GOT3 (cell line): ENCODE data around the gene CA10.

Source experiments
- DNase-seq: peaks from one replicate; lab custom pipeline; 2025; ENCODE audit warnings: mixed read lengths; lab: John Stamatoyannopoulos, UW

CA10 gene

GRCh38 chr17:51677875-51678274 is 480.6 kb downstream of the CA10 start:
- no peak for DNase-seq

- no peak for DNase-seq
Observed at GRCh38 chr17:51676691-51677487, 481.6 kb downstream of the CA10 start.

GRCh38 chr17:51674579-51675255 is 483.8 kb downstream of the CA10 start:
- DNase-seq = no peak

- DNase-seq = no peak
Observed at GRCh38 chr17:51673070-51673469, 485.4 kb downstream of the CA10 start.

GRCh38 chr17:51672065-51672464 is 486.4 kb downstream of the CA10 start:
- DNase-seq = no peak

GRCh38 chr17:51670899-51671298 is 487.6 kb downstream of the CA10 start:
- no peak for DNase-seq

DNA sequence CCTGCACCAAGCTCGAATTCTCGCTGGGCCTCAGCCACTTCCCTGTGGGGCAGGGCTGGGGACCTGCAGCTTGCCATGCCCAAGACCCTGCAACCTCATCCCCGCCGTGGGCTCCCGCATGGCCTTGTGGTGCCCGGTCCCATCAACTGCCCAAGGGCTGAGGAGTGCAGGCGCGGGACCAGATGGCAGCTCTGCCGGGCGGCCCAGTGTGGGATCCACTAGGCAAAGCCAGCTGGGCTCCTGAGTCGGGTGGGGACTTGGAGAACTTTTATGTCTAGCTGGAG is 489.6 kb downstream of the CA10 start:
- DNase-seq = no peak

GRCh38 chr17:51668155-51668962 is 490.2 kb downstream of the CA10 start:
- no peak for DNase-seq

DNA sequence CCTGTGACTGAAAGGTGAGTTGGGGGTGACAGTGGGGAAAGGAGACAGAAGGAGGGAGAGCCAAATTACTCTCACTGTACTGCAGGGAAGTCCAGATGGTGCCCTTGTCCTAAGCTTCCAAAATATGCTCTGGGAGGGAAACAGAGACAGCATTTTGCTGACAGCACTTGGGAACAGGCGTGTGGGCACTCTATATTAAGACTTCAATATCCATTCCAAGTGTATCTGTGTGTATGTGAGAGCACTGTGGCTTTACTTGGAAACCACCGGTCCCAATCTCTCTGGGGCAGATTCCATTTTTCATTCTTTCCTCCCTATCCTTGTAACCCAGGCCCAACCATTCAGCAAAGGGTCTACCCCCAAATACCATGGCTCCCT is 490.8 kb downstream of the CA10 start:
- DNase-seq = no peak

DNA sequence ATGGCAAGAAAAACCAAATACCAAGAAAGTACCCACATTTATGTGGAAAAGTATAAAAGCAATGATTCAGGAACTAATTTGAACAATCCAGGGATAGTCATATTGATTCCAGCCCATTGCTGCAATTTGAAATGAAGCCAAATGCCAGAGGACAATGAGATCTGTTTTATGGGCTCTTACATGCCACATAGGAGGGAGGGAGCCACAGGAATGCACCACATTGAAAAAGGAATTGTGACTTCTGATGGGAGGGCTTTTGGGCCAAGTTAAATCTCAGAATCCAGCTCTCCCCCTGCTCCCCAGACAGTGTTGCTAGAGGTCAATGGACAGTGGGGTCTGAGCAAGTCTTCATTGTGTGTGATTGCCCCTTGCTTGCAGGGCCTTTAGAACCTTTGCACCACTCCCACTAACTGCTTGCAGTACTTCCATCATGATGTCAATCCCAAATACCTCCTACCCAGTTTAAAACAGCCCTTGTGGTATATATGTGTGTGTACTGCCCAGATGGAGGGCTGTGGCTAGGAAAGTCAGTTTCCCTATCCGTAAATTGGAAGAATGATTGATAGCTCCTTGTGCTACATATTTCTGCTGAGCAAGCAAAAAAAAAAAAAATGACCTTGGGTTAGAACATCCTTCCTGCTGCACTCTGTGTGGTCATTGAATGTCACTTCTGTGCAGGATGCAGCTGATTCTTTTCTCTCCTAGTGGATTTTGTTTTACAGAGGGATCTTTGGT is 491.4 kb downstream of the CA10 start:
- no peak for DNase-seq

GRCh38 chr17:51662204-51663056 is 496.1 kb downstream of the CA10 start:
- no peak for DNase-seq

GRCh38 chr17:51661403-51661802 is 497.1 kb downstream of the CA10 start:
- no peak for DNase-seq

- no peak for DNase-seq
Observed at GRCh38 chr17:51660266-51660665, 498.2 kb downstream of the CA10 start.

DNA sequence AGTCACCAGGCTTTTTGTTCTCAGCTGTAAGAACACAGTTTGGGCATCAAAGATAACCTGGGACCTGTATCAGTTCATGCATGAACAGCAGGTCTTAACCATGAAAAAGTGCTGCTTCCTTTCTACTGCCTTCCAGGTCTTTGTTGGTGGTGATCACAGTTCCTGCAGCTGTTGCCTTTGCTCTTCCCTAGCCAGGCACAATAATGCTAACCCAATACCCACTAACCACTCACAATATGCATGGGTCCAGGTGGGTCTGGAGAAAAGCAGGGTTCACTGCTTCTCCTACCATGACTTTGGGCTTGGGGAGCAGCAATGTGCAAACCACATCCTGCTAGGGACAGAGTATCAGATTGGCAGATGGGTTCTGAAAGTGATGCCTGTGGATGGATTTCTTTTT is 501.3 kb downstream of the CA10 start:
- no peak for DNase-seq

- no peak for DNase-seq
Observed at GRCh38 chr17:51653878-51654277, 504.6 kb downstream of the CA10 start.

DNA sequence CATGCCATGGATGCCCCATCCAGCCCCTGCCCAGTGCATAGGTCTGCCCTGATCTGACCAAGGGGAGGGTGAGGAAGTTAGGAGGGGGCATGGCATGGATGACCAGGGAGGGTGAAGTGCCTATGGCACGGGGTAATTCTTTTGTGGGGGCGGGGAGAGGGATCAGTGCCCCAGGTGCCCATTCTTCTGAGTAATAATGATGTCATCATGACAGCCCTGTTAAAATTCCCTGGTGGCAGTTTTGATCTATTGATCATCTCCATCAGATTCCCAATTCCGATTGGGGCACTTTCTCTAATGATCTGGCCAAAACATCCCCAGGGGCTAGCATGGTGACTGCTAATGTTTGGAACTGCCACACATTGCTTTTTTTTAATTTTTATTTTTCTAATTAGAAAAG is 506.0 kb downstream of the CA10 start:
- DNase-seq = no peak

- no peak for DNase-seq
Observed at GRCh38 chr17:51651513-51652298, 506.8 kb downstream of the CA10 start.

DNA sequence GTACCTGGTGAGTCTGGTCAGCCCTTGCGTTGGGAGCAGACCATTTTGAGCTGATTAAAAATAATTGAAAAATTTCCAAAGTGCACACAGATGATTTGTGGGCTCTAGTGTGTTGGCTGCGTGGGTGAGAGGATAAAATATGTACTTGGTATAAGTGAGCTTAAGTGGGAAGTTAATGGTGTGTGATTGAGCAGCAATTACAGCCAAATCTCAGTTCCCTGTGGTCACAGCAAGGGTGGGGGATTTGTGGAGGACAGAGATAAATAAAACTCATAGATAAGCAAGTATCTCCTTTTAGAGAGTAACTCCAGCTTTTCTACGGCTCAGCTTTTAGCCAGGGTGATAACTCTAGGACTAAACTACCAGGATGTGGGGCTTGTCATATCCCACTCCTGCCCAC is 507.7 kb downstream of the CA10 start:
- DNase-seq = no peak

GRCh38 chr17:51650202-51650601 is 508.3 kb downstream of the CA10 start:
- no peak for DNase-seq

GRCh38 chr17:51647826-51648225 is 510.7 kb downstream of the CA10 start:
- no peak for DNase-seq

GRCh38 chr17:51647067-51647466 is 511.4 kb downstream of the CA10 start:
- no peak for DNase-seq
